GM12878 (cell line): ENCODE results near the gene TAS2R60.

Experiments used
- HDAC6 ChIP-seq: fragments of 200-600 bp; sonication (generic); IDR thresholded peaks from one replicate; pipeline ENCODE4 v1.8.0; 2017; ENCODE audit warnings: antibody characterized with exemption; ENCODE audit not compliant: unreplicated experiment
- POLR2A ChIP-seq: IDR thresholded peaks from 2 replicates; pipeline ENCODE4 v1.6.1; 2011; ENCODE audit warnings: low read depth, mild to moderate bottlenecking, low read length
- ZNF274 ChIP-seq: IDR thresholded peaks from one replicate; pipeline ENCODE4 v1.8.0; 2011; ENCODE audit not compliant: insufficient read length, insufficient read depth
- TF ChIP-seq, protein P1 (sequence below), 3 experiments: IDR thresholded peaks in 2 of 3; conservative IDR thresholded peaks in 1 of 3; 2 replicates each; pipeline ENCODE4 v1.5.1; 2011; ENCODE audit warnings: low read depth in 3 of 3, low read length in 3 of 3, mild to moderate bottlenecking in 3 of 3, control low read depth in 2 of 3, moderate library complexity in 2 of 3, inconsistent platforms in 1 of 3, mixed read lengths in 1 of 3; ENCODE audit not compliant: control insufficient read depth in 2 of 3, insufficient read depth in 1 of 3; ENCODE audit errors: extremely low read depth in 1 of 3

DNA sequence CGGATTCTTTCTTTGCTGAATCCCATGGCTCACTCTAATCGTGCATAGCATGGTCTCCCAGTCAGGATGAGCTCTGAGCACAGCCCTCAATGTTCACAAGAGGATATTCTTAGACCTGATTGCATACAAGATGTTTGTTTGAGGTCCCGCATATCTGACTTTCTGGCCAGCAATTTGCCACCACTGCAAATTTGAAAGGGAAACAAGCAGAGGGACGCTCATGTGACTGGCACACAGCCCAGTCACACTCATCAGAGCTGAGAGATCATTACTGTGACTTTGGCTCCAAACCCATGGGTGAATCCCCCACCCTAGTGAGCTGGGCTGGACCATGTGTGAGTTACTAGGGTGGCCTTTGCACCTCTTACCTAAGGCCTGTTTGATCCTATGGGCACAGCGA, 44.3 kb downstream of the TAS2R60 start:
- TF ChIP-seq ZNF274 (no peak), POLR2A (no peak), HDAC6 (no peak)
- TF ChIP-seq, protein P1, sequence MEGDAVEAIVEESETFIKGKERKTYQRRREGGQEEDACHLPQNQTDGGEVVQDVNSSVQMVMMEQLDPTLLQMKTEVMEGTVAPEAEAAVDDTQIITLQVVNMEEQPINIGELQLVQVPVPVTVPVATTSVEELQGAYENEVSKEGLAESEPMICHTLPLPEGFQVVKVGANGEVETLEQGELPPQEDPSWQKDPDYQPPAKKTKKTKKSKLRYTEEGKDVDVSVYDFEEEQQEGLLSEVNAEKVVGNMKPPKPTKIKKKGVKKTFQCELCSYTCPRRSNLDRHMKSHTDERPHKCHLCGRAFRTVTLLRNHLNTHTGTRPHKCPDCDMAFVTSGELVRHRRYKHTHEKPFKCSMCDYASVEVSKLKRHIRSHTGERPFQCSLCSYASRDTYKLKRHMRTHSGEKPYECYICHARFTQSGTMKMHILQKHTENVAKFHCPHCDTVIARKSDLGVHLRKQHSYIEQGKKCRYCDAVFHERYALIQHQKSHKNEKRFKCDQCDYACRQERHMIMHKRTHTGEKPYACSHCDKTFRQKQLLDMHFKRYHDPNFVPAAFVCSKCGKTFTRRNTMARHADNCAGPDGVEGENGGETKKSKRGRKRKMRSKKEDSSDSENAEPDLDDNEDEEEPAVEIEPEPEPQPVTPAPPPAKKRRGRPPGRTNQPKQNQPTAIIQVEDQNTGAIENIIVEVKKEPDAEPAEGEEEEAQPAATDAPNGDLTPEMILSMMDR (IDR thresholded peaks at IDR 0.05 in 2 of 3, conservative IDR thresholded peaks at IDR 0.05 in 1 of 3; ENCODE audit: control insufficient read depth in 2 of 3, extremely low read depth in 1 of 3, insufficient read depth in 1 of 3, low read depth in 3 of 3, low read length in 3 of 3) = no peak
